Cardiac muscle cell (in vitro differentiated cells and primary cell): ENCODE results near the gene TMEM109. TPM values are rescaled to one million over a fixed set of nuclear protein-coding genes. Genes with fewer than 3 reads are reported as not detected.

Experiments used
- DNase-seq, 2 donors: peaks; one replicate each; pipeline versions ENCODE4 v3.0.0 to v3.0.0-alpha.2; 2010 to 2017; ENCODE audit warnings: low read depth in 1 of 2, low spot score in 1 of 2
- H3K27ac ChIP-seq: fragments of 200-600 bp; sonication (generic); 2 replicates; pipeline ENCODE4 v1.5.1; 2016
- H3K27me3 ChIP-seq: fragments of 200-600 bp; sonication (generic); 2 replicates; pipeline ENCODE4 v1.6.0; 2016; ENCODE audit warnings: control low read depth
- H3K36me3 ChIP-seq: fragments of 200-600 bp; sonication (generic); 2 replicates; pipeline ENCODE4 v1.5.1; 2016; ENCODE audit warnings: control low read depth
- H3K4me1 ChIP-seq: fragments of 200-600 bp; sonication (generic); 2 replicates; pipeline ENCODE4 v1.8.1; 2017; ENCODE audit warnings: low read depth, mild to moderate bottlenecking, mixed run types
- H3K4me3 ChIP-seq: fragments of 200-600 bp; sonication (generic); 2 replicates; pipeline ENCODE4 v1.5.1; 2016; ENCODE audit warnings: mild to moderate bottlenecking
- H3K9me3 ChIP-seq: fragments of 200-600 bp; sonication (generic); 2 replicates; pipeline ENCODE4 v1.5.1; 2017; ENCODE audit warnings: low read depth, mild to moderate bottlenecking, control low read depth
- CTCF ChIP-seq: IDR thresholded peaks from 2 replicates; pipeline ENCODE4 v1.5.1; 2012; ENCODE audit warnings: low read depth, mild to moderate bottlenecking, low read length
- polyA plus RNA-seq: library from polyadenylated mRNA; unstranded; fragments of >200 nt; fragmentation: Nextera tagmentation; extraction: Ambion mirVana; gene quantifications from 2 replicates; pipeline ENCODE4 v1.2.1, GENCODE V29; 2016
- total RNA-seq: library from RNA; depleted of rRNA; stranded (reverse); fragments of >200 nt; gene quantifications from 2 replicates; pipeline ENCODE4 v1.2.3, GENCODE V29; 2016

The TMEM109 gene
- total and polyA plus RNA-seq, 2 experiments from 2014 or later, result 56.7 to 109 TPM

GRCh38 chr11:60964801-60965200 is 50.8 kb downstream of the TMEM109 start:
- no peak for DNase-seq
- Histone ChIP-seq H3K4me3 (no peak overlapping the region), H3K27ac (no peak overlapping the region), H3K36me3 (no peaks in the 10 kb centered on the region), H3K9me3 (no peaks in the 10 kb centered on the region), H3K27me3 (peaks cover 2% of the 10 kb centered on the region), H3K4me1 (peaks cover 6% of the 10 kb centered on the region)
- no peak for TF ChIP-seq CTCF

- DNase-seq, result no peak
- H3K4me1 ChIP-seq, result peaks cover 6% of the 10 kb centered on the region
- no peak overlapping the region for H3K27ac ChIP-seq
- no peaks in the 10 kb centered on the region for H3K27me3 ChIP-seq
- no peaks in the 10 kb centered on the region for H3K36me3 ChIP-seq
- TF ChIP-seq CTCF, result no peak
- no peaks in the 10 kb centered on the region for H3K9me3 ChIP-seq
- no peak overlapping the region for H3K4me3 ChIP-seq
Observed at GRCh38 chr11:60966890-60967289, 52.9 kb downstream of the TMEM109 start.

DNA sequence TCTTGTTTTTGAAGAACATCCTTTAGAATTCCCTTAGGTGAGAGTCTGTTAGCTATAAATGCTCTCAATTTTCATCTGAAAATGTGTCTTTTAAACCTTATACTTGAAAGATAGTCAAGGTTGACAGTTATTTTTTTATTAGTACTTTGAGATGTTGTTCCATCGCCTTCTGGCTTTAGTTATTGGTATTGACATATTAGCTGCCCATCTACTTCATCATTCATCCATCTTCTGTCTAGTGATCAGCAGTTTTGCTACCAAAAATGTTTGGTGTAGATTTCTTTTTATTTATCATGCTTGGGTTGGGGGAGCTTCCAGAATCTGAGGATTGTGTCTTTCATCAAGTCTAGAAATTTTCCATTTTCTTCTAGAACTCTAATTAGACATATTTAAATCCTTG is 54.3 kb downstream of the TMEM109 start:
- Histone ChIP-seq H3K9me3 (no peaks in the 10 kb centered on the region), H3K4me3 (no peak overlapping the region), H3K4me1 (no peaks in the 10 kb centered on the region), H3K27me3 (no peaks in the 10 kb centered on the region), H3K27ac (no peak overlapping the region), H3K36me3 (no peaks in the 10 kb centered on the region)
- no peak for TF ChIP-seq CTCF
- no peak for DNase-seq

DNA sequence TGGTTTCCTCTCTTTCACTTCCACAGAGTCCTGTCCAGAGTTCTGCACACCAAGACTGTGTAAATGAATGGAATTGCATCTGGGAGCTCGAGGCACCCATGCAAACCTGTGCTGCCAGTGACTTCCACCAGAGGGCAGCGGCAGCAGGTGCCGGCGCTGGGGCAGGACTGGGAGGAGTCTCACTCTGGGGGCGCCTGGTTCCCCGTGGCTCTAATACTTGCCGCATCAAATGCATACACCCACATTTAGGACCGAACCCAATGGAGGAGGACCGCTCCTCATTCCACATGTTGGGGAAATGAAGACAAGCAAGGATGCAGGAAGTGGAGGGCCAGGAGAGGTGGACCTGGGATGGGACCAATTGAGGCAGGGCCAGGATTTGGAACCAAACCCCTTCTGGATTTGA is 56.4 kb downstream of the TMEM109 start:
- no peak overlapping the region for H3K4me3 ChIP-seq
- no peaks in the 10 kb centered on the region for H3K36me3 ChIP-seq
- H3K4me1 ChIP-seq, result no peaks in the 10 kb centered on the region
- no peaks in the 10 kb centered on the region for H3K27me3 ChIP-seq
- no peaks in the 10 kb centered on the region for H3K9me3 ChIP-seq
- peak; percentile 56 for DNase-seq
- TF ChIP-seq CTCF, result peak; percentile 92
- no peak overlapping the region for H3K27ac ChIP-seq

DNA sequence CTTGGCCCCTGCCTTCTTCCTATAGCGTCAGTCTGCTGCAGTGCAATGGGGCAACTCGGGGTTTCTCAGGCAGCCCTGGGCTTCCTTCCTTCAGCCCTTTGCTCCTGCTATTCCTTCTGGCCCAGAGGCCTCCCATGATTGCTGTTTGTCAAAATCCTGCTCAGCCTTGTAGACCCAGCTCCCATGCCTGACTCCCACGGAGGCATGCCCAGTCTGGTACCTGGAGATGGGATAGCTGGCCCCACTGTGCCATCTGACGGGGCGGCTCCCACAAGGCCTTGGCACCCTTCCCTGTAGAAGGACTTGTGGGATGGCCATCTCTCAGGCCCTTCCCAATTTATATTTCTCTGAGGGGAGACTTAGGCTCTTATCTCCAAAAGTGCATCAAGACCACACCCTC is 56.9 kb downstream of the TMEM109 start:
- no peaks in the 10 kb centered on the region for H3K4me1 ChIP-seq
- H3K4me3 ChIP-seq, result no peak overlapping the region
- H3K27ac ChIP-seq, result no peak overlapping the region
- H3K27me3 ChIP-seq, result no peaks in the 10 kb centered on the region
- H3K9me3 ChIP-seq, result no peaks in the 10 kb centered on the region
- TF ChIP-seq CTCF, result no peak
- no peaks in the 10 kb centered on the region for H3K36me3 ChIP-seq
- DNase-seq, result no peak

DNA sequence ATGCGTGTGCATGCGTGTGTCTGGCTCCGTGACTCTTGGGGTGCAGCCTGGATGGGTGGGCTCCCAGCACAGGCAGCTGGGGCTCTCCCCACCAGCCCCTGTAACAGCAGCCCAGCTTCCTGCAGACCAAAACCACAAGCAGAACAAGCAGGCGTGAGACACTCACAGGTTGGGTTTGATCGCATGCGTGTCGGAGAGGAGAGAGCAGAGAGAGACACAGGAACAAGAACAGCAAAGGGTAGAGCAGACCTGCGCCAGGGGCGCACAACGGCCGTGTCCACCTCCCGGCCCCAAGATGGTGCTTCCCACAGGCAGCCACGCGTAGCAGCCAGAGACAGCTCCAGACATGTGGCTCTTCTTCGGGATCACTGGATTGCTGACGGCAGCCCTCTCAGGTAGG is 57.6 kb downstream of the TMEM109 start, which contains the start of gene CD6:
Gene CD6, plus strand, starts transcription at position 161 of the 400 bp plus-strand sequence. Its CDS starts 186 bp downstream, at position 347.
- Histone ChIP-seq H3K36me3 (no peaks in the 10 kb centered on the region), H3K4me3 (no peak within 1 kb of the TSS), H3K9me3 (no peaks in the 10 kb centered on the region), H3K27me3 (no peaks in the 10 kb centered on the region), H3K4me1 (no peaks in the 10 kb centered on the region), H3K27ac (no peak within 1 kb of the TSS)
- DNase-seq, result no peak
- TF ChIP-seq CTCF, result no peak
